ENCODE data around the gene POU1F1. TPM values are rescaled to one million over a fixed set of nuclear protein-coding genes. Genes with fewer than 3 reads are reported as not detected.

POU1F1 gene
- total RNA-seq, 4 donors from 2014 or later = not detected

DNA sequence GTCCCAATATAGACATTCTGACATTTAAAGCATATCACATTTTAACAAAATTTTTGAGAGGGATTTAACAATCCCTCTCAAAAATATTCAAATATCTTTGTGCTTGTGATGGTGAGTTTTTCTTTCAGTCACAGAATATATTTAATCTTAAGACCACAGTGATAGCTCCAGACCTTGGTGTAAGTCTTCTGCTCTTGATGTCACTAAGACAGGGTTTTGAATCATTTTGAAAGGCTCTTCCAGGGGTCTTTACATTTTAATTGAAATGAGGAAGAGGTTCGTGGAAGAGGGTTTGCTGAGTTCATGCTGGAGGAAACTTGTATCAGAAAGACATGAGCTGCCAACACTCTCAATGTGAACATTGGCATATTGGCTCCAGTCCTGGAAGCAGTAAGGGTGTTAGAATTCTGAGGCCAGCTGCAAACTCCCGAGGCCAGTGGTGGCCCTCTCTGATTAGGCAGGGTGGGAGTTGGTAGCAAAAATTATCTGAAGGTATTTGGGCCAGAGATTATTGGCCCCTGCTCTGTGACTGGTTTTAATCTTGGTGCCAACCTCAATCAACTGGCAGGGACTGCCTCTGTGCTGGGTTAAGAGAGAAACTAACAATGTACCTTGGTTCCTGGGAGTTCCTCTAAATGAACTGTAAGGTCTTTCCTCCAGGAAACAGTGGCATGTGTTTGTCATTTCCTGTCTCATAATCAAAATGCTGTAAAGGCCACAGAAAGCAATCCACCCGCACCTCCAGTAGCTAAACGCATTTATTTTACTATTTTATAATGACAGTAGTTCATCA lies 5.3 kb downstream of the POU1F1 start:
- TF ChIP-seq, protein P1, sequence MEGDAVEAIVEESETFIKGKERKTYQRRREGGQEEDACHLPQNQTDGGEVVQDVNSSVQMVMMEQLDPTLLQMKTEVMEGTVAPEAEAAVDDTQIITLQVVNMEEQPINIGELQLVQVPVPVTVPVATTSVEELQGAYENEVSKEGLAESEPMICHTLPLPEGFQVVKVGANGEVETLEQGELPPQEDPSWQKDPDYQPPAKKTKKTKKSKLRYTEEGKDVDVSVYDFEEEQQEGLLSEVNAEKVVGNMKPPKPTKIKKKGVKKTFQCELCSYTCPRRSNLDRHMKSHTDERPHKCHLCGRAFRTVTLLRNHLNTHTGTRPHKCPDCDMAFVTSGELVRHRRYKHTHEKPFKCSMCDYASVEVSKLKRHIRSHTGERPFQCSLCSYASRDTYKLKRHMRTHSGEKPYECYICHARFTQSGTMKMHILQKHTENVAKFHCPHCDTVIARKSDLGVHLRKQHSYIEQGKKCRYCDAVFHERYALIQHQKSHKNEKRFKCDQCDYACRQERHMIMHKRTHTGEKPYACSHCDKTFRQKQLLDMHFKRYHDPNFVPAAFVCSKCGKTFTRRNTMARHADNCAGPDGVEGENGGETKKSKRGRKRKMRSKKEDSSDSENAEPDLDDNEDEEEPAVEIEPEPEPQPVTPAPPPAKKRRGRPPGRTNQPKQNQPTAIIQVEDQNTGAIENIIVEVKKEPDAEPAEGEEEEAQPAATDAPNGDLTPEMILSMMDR (IDR thresholded peaks at IDR 0.05; ENCODE audit: low read depth) = no peak

DNA sequence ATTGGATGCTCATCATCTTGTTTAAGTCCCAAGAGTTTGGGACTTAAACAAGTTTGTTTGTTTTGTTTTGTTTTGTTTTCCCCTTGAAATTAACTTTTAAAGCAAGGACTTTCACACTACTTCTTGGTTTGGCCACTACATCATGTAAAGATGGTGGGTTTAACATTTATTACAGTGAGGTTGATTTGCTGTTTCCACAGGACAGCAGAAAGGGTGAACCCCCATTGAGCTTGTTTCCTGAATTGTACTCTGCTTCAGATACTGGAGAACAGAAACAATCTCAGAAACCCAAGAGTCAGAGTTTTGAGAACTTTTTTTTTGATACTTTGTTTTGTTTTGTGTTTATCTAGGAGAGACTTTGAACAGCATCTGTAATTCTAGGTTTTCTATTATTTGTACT lies 6.7 kb downstream of the POU1F1 start:
- TF ChIP-seq, protein P1 (IDR thresholded peaks at IDR 0.05; ENCODE audit: low read depth) = no peak

DNA sequence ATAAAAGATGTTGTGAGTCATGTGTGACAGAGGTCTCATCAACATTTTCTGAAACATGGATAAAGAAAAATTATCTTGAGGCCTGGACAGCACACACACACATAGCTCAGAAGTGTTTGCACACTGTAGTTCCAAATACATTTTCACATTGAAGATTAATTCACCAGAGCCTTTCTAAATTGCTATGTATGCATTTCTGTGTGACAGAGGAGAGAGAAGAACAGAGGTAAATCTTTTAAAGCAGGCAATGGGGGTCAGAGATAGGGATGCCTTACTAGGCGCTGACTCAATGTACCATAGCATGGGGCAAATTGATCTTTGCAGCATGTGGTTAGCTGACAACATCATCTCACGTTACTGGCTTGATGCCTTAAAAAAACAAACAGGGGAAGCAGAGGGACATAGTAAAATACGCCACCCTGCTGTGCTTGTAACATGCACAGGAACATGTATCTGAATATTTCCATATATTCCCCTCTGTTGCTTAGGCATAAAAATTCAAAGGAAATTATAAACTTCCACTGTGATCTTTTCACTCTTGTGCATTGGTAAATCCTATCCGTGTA lies 7.7 kb downstream of the POU1F1 start:
- TF ChIP-seq, protein P1 (IDR thresholded peaks at IDR 0.05; ENCODE audit: low read depth) = no peak

DNA sequence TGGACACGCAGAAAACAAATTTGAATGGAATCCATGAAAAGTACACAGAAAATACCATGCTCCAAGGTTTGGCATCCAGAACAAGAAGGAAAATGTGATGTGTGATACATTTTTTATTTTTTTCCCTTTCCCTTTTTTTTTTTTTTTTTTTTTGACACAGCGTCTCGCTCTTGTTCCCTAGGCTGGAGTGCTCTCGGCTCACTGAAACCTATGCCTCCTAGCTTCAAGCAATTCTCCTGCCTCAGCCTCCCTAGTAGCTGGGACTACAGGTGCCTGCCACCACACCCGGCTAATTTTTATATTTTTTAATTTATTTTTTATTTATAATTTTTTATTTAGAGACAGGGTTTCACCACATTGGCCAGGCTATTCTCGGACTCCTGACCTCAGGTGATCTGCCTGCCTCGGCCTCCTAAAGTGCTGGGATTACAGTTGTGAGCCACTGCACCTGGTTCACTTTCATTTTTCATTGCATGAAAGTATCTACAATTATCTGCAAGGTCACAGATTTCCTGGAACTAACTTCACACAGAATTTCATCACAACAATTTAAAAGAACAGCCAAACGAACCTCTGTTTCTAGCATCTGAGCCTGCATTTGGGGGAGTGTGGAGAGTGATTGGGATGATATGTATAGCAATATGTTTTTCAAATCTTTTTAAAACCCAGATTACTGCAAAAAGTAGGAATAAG lies 8.3 kb downstream of the POU1F1 start:
- TF ChIP-seq, protein P1 (IDR thresholded peaks at IDR 0.05; ENCODE audit: low read depth) = no peak

DNA sequence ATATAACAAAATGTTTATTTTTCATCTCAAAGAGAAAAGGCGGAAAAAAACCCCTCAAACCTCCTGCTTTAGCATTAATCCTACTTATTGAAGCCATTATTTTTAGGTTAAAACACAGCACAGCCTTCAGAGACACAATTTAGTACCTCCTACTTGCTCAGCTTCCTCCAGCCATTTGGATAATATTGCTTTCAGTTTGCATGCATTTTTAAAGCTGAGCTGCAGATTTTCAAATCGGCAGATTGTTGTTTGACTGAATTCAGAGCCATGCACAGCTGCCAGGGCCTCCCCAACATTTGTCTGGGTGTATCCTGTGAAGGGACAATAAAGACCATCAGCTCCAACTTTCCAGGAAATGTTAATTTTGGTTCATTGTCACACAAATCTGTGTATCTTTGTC lies 14.5 kb downstream of the POU1F1 start:
- TF ChIP-seq, protein P1 (IDR thresholded peaks at IDR 0.05; ENCODE audit: low read depth) = no peak

DNA sequence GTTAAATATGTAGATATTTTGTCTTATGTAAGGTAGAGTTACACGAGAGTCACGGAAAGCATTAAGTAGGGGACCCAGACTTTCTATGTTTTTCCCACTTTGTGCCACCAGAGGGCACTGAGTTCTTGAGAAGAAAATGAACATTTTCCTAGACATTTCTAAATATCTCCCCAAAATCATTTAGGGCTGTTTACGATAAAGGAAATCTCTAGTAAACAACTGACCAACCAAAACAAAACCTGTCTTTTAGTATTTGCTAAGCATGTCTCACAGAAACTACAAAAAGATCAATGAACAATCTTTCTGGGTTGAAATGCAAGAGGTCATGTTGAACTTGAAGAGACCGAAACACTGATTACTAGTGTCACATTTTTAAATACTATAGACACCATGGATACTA lies 16.1 kb downstream of the POU1F1 start:
- TF ChIP-seq, protein P1 (IDR thresholded peaks at IDR 0.05; ENCODE audit: low read depth) = no peak

DNA sequence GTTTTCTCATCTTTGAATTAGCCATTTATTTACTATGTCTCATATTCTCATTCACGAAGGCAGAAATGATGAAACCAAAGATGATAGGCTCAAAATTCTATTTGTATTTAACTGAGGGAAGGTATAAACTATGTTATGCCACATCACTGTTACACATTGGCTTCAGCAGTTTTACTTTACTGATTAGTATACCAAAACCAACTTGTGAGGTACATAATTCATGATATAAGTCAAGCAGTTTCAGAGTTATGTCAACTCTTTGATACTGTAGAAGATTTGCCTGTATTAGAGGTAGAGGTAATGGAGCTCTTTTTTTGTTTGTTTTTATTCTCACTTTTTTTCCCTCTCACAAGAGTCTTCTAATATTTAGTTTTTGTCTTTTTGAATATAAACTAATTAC lies 26.4 kb downstream of the POU1F1 start:
- TF ChIP-seq, protein P1 (IDR thresholded peaks at IDR 0.05; ENCODE audit: low read depth) = no peak
